ENCODE data around the gene SFT2D2.

The SFT2D2 gene

DNA sequence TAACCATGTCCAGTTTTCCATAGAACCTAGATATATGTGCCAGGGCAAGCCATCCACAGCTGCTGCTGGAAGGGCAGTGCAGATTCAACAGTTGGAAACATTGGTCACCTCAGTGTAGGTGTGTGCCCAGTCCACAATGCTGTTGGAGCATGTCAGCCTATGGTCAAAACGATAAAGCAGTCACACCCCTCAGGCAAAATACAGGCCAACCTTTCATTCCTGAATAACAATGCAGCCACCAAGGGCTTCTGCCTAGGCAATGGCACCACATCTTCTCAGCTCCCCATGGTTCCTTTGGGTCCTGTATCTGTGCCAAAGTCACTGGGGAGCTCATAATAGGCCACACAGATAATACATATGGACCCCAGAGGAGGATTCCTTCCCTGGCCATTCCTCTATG, 39.8 kb downstream of the SFT2D2 start:
- DNase-seq (ENCODE audit: low read depth, low spot score), result no peak

DNA sequence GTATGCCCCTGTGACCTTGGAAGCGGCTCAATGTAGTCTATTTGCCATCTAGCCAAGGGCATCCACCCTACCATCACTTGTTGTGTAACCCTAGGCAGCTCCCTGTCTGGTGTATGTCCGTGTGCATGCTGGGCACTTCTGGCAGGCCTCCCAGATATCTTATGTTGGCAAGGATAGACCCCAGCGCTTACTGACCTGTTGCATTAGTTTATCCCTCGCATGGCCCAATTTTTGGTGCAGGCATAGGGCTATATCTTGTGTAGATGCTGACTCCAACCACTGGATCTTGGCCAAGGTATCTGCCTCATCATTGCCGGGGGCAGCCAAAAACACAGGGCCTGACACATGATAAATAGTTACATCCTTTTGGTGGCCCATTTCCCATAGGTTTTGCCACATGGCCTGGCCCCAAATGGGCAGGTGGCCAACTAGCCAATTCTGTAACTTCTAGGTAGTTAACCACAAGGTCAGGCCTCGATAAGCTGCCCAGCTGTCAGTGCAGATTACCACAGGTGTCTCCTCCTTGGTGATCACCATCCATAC, 40.9 kb downstream of the SFT2D2 start:
- DNase-seq (ENCODE audit: low read depth, low spot score), result no peak

DNA sequence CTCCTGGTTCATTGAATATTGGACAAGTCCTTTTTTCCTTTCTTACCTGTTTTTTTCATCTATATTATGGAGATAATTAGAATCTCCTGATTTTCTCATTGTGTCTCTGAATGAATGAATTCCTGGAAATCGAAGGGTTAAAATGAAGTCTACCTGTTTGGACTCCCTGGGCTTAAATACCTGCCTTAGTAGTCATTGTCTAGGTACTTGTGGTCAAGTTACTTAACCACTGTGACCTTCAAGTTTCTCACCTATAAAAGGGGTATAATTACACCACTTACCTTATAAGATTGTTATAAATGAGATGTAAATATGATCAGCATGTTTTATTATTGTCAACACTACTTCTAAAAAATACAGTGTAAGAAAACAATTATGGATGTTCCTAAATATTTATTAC, 45.8 kb downstream of the SFT2D2 start:
- no peak for DNase-seq (ENCODE audit: low read depth, low spot score)

DNA sequence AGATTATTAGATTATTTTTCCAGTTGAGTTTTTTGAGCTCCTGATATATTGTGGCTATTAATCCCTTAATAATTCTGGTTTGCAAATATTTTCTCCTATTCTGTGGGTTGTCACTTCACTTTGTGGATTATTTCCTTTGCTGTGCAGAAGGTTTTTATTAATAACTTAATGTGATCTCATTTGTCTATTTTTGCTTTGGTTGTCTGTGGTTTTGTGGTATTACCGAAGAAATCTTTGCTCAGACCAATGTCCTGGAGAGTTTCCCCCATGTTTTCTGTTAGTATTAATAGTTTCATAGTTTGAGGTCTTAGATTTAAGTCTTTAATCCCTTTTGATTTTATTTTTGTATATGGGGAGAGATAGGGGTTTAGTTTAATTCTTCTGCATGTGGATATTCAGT, 47.8 kb downstream of the SFT2D2 start:
- no peak for DNase-seq (ENCODE audit: low read depth, low spot score)

DNA sequence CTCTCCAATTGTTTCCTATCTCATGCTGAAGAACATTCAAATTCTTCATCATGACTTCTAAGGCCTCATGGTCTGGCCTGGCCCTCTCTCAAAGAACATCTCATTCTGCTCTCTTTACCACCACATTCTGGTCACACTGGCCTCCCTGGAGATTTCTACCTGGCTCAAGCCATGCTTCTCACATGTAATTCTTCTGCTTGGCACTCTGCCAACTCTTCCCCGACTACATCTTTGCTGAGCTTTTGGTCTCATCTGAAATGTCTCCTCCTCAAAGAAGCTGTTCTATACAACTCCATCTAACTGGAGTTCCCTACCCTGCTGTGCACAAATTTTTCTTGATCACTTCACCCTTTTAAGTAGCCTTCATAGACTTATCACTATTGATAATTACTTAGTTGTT, 53.4 kb downstream of the SFT2D2 start:
- no peak for DNase-seq (ENCODE audit: low read depth, low spot score)

DNA sequence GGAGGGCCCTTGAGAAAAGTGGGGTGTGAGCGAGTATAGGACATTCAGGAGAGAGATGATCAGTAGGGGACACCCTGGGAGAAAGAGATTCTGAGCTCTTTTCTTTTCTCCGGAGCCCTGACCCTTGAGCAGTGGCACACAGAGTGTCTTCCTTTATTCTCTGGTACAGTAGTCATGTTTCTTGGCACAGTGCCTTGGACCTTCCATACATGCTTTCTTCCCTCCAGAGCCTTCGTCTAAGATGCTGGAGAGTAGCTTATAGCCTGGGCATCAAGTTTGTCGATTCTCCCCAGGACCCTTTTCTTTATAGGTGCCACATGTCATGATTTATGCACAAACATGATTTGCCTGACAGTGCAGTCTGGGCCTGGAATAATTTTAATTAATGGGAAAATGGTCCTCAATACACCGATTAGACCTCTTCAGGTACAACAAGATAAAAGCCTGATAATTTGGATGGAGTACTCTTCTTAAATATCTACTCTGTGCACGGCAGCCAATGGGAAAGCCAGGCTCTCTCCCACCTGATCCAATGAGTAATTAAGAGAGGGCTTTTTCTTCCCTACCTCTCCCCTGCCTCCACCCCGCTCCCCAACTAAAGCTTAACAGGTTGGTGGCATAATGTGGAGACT, 54.6 kb downstream of the SFT2D2 start, which contains the start of gene TBX19:
Gene TBX19 (plus strand): TSS at position 582 of the 632 bp plus-strand sequence. CDS start 214 bp downstream, outside the sequence.
- no peak for DNase-seq (ENCODE audit: low read depth, low spot score)

DNA sequence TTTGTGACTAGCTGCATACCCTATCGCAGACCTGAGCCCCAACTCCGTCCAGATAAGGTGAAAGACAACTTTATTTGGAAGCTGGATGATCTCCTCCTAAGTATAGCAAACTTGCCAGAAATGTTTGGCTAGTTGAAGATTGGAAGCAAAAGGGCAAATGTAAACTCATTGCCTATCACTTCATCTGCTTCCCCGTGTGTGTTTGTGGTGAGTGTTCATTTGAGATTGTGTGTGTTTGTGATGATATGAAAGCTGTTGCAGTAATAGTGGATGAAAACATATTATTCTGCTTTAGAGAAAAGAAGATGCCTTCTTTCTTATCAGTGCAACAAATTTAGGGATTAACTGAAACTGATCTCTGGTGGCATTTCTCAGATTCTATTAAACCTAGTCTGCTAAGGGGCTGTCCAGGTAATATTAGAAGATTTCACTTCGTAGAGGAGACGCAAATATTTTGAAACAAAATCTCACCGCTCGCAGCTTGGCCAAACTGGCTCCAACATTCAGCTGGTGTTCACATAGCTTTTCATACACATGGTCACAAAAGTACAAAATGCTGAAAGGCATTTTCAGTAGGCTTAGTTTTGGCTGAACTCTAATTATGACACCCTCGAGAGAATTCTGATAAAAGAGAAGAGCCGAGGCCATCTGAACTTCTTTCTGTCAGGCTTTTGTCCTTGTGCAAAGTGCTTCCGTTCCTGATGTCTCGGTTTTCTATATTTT, 56.0 kb downstream of the SFT2D2 start:
- no peak for DNase-seq (ENCODE audit: low read depth, low spot score)

DNA sequence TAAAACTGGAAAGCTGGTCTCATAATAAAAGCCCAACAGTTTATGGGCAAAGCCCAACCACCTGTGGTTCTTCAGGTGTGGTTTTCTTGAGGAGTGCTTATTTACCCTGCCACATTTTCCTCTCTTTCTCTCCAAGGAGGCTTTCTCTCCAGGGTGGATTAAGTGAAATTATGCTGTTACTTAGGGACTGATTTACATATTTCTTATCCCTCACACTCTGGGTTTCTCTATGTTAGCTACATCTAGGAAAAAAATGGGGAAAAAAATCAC, 59.7 kb downstream of the SFT2D2 start:
- DNase-seq (ENCODE audit: low read depth, low spot score), result peak; percentile 60

DNA sequence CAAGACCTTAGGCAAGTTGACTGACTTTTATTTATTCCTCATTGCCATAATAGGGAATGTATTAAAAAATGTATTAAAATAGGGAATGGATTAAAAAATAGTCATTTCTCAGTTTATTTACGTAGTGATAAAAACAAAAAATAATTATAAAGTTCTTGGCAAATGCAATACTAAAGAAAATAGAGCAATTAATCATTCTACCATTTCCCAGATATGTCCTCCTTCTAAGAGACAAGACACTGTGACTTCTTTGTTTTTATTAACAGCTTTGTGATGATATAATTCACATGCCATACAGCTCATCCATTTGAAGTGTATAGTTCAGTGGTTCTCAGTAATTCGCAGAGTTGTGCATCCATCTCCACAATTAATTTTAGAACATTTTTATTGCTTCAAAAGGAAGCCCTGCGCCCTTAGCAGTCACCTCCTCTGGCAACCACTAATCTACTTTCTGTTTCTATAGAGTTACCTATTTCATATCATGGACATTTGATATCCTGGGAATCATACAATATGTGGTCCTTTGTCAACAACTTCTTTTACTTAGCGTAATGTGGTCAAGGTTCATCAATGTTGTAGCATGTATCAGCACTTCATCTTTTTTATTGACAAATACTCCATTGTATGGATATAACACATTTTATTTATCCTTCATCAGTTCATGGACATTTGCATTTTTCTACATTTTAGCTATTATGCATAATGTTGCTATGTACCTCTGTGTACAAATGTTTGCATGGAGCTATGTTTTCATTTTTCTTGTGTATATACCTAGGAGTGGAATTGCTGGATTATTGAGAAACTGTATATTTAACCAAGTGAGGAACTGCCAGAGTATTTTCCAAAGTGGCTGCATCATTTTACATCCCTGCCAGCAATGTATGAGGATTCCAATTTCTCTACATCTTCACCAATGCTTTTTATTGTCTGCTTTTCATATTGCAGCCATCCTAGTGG, 60.4 kb downstream of the SFT2D2 start:
- DNase-seq (ENCODE audit: low read depth, low spot score), result no peak

DNA sequence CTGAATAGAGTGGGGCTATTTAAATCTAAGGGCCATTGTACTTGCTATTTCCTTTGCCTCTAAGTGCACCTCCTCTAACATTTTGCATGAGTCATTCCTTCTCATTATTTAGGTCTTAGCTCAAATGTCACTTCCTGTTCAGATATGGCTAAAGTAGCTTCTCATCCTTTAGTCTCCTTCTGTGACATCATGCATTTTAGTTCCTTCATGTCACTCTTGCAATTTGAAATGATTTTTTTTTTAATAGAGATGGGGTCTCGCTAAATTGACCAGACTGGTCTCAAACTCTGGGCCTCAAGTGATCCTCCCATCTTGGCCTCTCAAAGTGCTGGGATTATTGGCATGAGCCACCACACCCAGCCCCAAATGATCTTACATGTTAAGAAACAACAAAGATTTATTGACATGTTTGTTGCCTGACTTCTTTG, 61.4 kb downstream of the SFT2D2 start:
- DNase-seq (ENCODE audit: low read depth, low spot score), result peak; percentile 32

DNA sequence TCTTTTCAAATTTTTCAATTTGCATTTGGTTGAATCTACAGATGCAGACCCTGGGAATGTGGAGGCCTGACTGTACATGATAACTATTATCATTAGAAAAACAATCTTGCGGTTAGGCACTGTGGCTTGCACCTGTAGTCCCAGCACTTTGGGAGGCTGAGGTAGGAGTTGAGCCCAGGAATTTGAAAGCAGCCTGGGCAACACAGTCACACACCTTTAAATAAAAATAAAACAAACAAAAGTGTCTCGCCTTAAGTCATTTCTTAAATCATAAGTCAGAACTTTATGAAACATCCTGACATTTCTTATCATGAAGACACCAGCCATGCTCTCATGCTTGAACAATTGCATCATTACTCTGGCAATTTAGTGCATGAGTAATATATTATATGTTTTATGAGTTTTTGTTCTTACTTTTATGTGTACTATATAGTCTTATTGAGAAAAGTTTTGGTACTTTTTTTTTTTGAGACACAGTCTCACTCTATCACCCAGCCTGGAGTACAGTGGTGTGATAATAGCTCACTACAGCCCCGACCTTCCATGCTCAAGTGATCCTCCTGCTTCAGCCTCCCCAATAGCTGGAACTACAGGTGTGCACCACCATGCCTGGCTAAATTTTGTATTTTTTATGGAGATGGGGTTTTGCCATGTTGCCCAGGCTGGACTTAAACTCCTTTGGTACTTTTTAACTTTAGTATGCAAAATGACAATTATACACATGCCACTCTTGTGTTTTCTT, 62.7 kb downstream of the SFT2D2 start:
- no peak for DNase-seq (ENCODE audit: low read depth, low spot score)

DNA sequence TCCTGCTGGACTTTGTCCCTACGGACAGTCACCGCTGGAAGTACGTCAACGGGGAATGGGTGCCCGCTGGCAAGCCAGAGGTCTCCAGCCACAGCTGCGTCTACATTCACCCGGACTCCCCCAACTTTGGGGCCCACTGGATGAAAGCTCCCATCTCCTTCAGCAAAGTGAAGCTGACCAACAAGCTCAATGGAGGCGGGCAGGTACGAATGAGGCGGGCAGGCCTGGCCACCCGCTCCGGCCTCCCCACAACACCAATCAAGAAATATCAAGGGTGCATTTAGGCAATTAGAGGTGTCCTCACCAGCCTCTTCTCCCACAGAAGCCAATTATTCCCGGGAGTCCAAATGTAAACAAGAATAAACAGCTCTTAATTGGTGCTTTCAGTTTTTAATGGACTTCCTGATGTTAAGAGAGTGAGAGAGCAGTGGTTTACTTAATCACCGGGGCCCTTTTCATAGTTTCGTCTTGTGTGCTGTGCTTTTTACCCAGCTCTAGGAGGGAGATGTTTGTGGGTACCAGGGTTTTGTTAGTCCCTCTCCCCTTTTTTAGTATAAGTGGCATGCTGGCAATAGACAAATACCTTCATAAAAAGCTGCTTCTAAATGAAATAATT, 65.5 kb downstream of the SFT2D2 start:
- no peak for DNase-seq (ENCODE audit: low read depth, low spot score)

DNA sequence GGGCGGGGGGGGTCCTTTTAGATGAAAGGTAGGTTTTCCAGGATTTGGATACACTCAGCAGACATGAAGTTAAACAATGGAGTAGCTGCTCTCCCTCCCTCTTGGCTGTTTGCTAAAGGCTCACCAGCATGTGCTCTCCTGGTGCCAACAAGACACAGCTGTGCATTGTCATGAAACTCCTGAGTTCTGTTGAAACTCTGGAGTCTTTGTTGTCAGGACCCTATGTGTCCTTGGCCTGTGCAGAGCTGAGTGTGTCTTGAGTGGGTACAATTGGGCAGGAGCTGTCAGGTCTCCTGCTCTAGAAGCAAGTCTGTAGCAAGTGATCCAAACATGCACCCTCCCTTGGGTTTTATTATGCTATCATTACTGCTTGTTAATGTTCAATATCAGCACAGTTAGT, 67.6 kb downstream of the SFT2D2 start:
- DNase-seq (ENCODE audit: low read depth, low spot score), result no peak

DNA sequence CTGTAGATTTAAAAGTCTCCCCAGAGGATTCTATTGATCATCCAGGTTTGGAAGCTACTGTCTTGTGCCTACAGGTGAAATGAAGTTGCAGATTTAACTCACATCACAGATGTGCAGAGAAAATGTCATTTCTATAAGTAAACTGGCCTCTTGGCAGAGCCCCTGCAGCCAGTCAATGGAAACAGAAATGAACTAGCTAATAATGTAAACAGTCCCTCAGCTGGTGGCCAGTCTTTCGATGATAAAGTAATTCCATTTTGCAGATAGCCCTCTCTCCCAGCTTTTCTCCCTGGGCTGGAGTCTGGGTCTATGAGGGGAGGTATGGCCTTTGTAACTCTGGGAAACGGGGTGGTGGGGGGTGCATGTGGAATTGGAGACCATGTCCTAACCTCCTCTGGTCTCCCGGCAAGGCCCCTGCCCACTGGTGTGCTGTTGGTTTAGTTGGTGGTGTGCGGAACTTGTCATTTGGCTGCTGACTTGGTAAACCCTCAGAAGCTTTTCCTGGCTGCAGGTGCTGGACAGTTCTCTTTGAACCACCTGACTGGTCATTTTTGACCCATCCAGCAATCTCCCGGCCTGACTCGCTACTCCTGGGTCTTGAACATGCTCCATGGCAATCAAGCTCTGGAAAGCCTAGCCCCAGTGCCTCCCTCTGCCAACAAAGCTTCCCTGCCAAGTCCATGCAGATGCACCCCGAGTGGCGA, 69.8 kb downstream of the SFT2D2 start:
- DNase-seq (ENCODE audit: low read depth, low spot score), result no peak

DNA sequence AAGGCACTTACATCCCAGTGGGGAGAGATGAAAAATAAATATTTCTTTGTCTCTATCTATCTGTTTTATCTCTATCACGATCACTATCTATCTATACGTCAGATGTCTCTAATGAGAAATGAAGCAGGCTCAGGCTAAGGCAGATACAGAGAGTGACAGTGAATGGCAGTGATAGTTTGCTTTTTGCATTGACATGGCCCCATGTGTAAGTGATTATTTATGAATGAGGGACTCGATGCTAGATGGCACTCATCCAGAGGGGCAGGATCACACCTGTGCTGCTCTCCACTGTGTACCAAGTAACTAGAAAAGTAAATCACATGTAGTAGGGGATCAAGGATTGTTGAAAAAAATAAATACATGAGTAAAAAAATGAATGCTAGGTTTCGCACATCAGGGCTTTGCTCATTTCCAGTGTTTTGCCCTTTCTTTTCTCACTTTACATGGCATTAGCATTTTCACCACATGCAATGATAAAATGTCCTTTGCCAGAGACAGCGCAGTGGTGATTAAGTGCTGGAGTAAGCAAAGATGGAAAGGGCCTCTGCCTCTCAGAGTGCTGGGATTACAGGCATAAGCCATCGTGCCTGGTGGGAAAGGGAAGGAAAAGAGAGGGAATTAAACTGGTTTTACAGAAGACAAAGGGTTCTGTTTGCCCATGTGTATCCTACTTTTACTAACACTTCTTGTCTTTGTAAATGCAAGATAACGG, 71.4 kb downstream of the SFT2D2 start:
- DNase-seq (ENCODE audit: low read depth, low spot score), result no peak

DNA sequence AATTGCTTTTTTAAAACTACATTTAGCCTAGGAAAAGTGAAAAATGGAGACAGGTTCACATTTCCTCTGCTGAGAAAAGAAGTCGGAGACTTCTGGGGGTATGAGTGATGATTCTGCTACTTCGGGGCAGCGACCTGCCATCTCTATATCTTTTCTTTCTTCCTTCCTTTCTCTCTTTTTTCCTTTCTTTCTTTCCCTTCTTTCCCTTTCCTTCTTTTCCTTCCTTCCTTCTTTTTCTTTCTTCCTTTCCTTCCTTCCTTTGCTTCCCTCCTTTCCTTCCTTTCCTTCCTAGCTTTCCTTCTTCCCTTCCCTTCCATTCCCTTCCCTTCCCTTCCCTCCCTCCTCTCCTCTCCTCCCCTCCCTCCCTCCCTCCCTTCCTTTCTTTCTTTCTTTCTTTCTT, 72.6 kb downstream of the SFT2D2 start:
- no peak for DNase-seq (ENCODE audit: low read depth, low spot score)

DNA sequence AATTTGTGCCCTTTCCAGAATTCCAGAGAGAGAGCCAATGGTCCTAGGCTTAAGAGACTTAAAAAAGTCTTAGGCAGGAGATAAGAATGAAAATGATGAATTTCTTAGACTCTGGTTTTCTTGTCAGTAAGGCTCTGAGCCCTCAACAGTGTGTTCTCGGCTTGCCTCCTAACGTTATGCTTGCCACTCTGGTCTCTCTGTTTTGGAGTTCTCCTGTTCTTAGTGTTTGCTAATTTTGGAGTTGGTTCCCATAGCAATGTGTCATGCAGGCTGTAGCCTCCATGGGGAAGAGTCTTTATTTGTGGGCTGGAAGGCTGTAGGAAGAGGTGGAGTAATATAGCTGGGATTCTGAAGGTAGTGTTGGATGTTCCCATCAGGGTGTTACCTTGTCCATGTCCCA, 74.8 kb downstream of the SFT2D2 start:
- no peak for DNase-seq (ENCODE audit: low read depth, low spot score)

DNA sequence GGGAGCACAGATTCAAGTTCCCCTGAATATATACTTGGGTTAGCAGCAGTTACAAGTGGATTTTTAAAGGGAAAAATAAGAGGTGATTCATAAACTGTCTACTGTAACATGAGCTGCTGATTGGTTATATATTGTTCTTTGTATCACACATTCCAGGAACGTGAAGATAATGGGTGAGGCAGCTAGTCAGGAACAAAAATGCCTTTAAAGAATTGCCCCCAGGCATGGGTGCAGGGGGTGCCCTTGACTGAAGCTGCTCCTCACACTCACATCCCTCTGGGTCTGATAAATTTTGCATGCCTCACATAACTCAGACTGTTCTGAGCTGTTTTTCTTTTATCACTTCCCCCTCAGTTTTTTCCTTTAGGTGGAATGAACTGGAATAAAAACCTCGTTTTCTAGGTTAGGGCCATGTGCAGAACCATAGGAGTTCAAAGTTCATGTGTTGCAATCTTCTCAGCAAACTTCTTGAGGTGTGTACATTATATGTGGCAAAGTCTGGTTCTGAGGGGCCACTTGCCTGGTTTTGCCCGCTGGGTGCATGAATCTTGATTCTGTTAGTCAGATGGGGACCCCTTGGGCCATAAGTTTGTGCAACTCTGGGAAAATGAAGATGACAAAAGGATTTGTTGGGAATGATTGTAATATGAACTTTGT, 76.0 kb downstream of the SFT2D2 start:
- peak; percentile 79 for DNase-seq (ENCODE audit: low read depth, low spot score)
